HepG2 (cell line): Measurements from ENCODE around the gene RGS19. TPM values are rescaled to one million over a fixed set of nuclear protein-coding genes. Genes with fewer than 3 reads are reported as not detected.

Experiments
- FOSL2 ChIP-seq: sonication (generic); formaldehyde crosslinking; IDR thresholded peaks from 2 replicates; pipeline ENCODE4 v1.4.0; 2020; ENCODE audit warnings: missing genetic modification reagents
- HNRNPL ChIP-seq: fragments of 200-400 bp; formaldehyde crosslinking; IDR thresholded peaks from 2 replicates; pipeline ENCODE4 v1.6.1; 2017; ENCODE audit warnings: mild to moderate bottlenecking, low read depth, low read length
- HOXA3 ChIP-seq: sonication (generic); formaldehyde crosslinking; IDR thresholded peaks from 2 replicates; pipeline ENCODE4 v1.5.0; 2020; ENCODE audit warnings: missing genetic modification reagents
- KAT2B ChIP-seq: fragments of 150-350 bp; IDR thresholded peaks from 2 replicates; pipeline ENCODE4 v1.6.1; 2014; ENCODE audit warnings: low read depth, low read length, borderline replicate concordance
- MEIS1 ChIP-seq: sonication (generic); formaldehyde crosslinking; IDR thresholded peaks from 2 replicates; pipeline ENCODE4 v1.9.0; 2021; ENCODE audit warnings: mild to moderate bottlenecking, missing genetic modification reagents, moderate library complexity, borderline replicate concordance
- MTERF4 ChIP-seq: sonication (generic); formaldehyde crosslinking; IDR thresholded peaks from 2 replicates; pipeline ENCODE4 v1.8.0; 2023; ENCODE audit warnings: mild to moderate bottlenecking, missing genetic modification reagents
- PCBP1 ChIP-seq: fragments of 200-400 bp; formaldehyde crosslinking; IDR thresholded peaks from 2 replicates; pipeline ENCODE4 v1.6.1; 2017; ENCODE audit warnings: mild to moderate bottlenecking, low read depth, low read length, borderline replicate concordance
- RBM22 ChIP-seq: fragments of 200-400 bp; formaldehyde crosslinking; optimal IDR thresholded peaks from 2 replicates; pipeline ENCODE3; 2017; ENCODE audit warnings: mild to moderate bottlenecking, low read length, moderate library complexity
- THRA ChIP-seq: sonication (generic); formaldehyde crosslinking; IDR thresholded peaks from 2 replicates; pipeline ENCODE4 v1.4.0; 2020; ENCODE audit warnings: missing genetic modification reagents, borderline replicate concordance
- TSC22D2 ChIP-seq: sonication (generic); formaldehyde crosslinking; IDR thresholded peaks from 2 replicates; pipeline ENCODE4 v1.5.1; 2020; ENCODE audit warnings: missing genetic modification reagents, mild to moderate bottlenecking, borderline replicate concordance
- ZBTB37 ChIP-seq: sonication (generic); formaldehyde crosslinking; IDR thresholded peaks from 2 replicates; pipeline ENCODE4 v1.4.0; 2020; ENCODE audit warnings: mild to moderate bottlenecking, missing genetic modification reagents
- ZBTB43 ChIP-seq: sonication (generic); formaldehyde crosslinking; conservative IDR thresholded peaks from 2 replicates; pipeline ENCODE4 v1.4.0; 2020; ENCODE audit warnings: missing genetic modification reagents
- ZBTB49 ChIP-seq: sonication (generic); formaldehyde crosslinking; IDR thresholded peaks from 2 replicates; pipeline ENCODE4 v1.4.0; 2020; ENCODE audit warnings: missing genetic modification reagents, borderline replicate concordance
- ZNF354B ChIP-seq: sonication (generic); formaldehyde crosslinking; IDR thresholded peaks from 2 replicates; pipeline ENCODE4 v1.8.0; 2022; ENCODE audit warnings: mild to moderate bottlenecking, missing genetic modification reagents
- ZNF446 ChIP-seq: sonication (generic); formaldehyde crosslinking; IDR thresholded peaks from 2 replicates; pipeline ENCODE4 v1.5.0; 2020; ENCODE audit warnings: mild to moderate bottlenecking, missing genetic modification reagents
- ZNF468 ChIP-seq: sonication (generic); formaldehyde crosslinking; IDR thresholded peaks from 2 replicates; pipeline ENCODE4 v1.8.0; 2022; ENCODE audit warnings: mild to moderate bottlenecking, moderate library complexity, missing genetic modification reagents
- ZNF598 ChIP-seq: sonication (generic); formaldehyde crosslinking; IDR thresholded peaks from 2 replicates; pipeline ENCODE4 v1.5.1; 2020; ENCODE audit warnings: mild to moderate bottlenecking, missing genetic modification reagents, borderline replicate concordance
- ZNF607 ChIP-seq: sonication (generic); formaldehyde crosslinking; IDR thresholded peaks from 2 replicates; pipeline ENCODE4 v1.5.1; 2020; ENCODE audit warnings: missing genetic modification reagents, mild to moderate bottlenecking, borderline replicate concordance
- ZNF639 ChIP-seq: conservative IDR thresholded peaks from 2 replicates; pipeline ENCODE4 v1.6.1; 2018; ENCODE audit warnings: missing genetic modification reagents
- ZNF772 ChIP-seq: sonication (generic); formaldehyde crosslinking; IDR thresholded peaks from 2 replicates; pipeline ENCODE4 v1.5.0; 2020; ENCODE audit warnings: mild to moderate bottlenecking, missing genetic modification reagents
- polyA plus RNA-seq, 8 experiments: library from polyadenylated mRNA; depleted of rRNA in 3 of 8; stranded (reverse) in 7 of 8; unstranded in 1 of 8; fragments of >200 nt; fragmentation: Illumina TruSeq in 4 of 8; extraction: Trizol in 4 of 8; gene quantifications; 2 replicates each; pipeline versions ENCODE4 v1.2.1 to v1.2.3, GENCODE V29; 2011 to 2016; ENCODE audit warnings: low read depth in 4 of 8, missing spikeins in 1 of 8, mixed read lengths in 1 of 8; ENCODE audit not compliant: insufficient read depth in 1 of 8
- total RNA-seq, 5 experiments: library from RNA; depleted of rRNA; stranded (reverse); fragments of >200 nt; fragmentation: Illumina TruSeq; extraction: Trizol; gene quantifications; 2 replicates each; pipeline ENCODE4 v1.2.3, GENCODE V29; 2016; ENCODE audit warnings: low read depth in 1 of 5

The RGS19 gene
- total and polyA plus RNA-seq, 2 of the 13 experiments (the other 11 are each of a cell fraction or from before 2014, with no cell fraction given): 10.7 to 11.9 TPM

GRCh38 chr20:64055893-64056638 is 23.3 kb downstream of the RGS19 start (continued):
- TF ChIP-seq ZNF446 (CRISPR knock-in tag) (peak; percentile 83; the same call in 1 of the 2 replicates), THRA (CRISPR knock-in tag) (peak; percentile 53; the same call in 1 of the 2 replicates), HOXA3 (CRISPR knock-in tag) (peak; percentile 60), ZNF468 (CRISPR knock-in tag) (peak; percentile 94; the same call in 1 of the 2 replicates), ZNF598 (CRISPR knock-in tag) (no peak), KAT2B (no peak), ZNF354B (CRISPR knock-in tag) (no peak), PCBP1 (peak; percentile 98), TSC22D2 (peak; percentile 87; the same call in 1 of the 2 replicates), ZBTB43 (peak; percentile 72; the same call in 1 of the 2 replicates), ZNF639 (CRISPR knock-in tag) (no peak), ZBTB49 (CRISPR knock-in tag) (no peak), FOSL2 (CRISPR knock-in tag) (peak; percentile 64; the same call in 1 of the 2 replicates), ZNF607 (CRISPR knock-in tag) (no peak), ZNF772 (CRISPR knock-in tag) (no peak), HNRNPL (peak; percentile 81), RBM22 (no peak), MEIS1 (CRISPR knock-in tag) (no peak; the same call in 1 of the 2 replicates), MTERF4 (CRISPR knock-in tag) (no peak), ZBTB37 (CRISPR knock-in tag) (peak; percentile 80)
